Astrocyte (in vitro differentiated cells and primary cell): ENCODE results near the gene KCNQ5. TPM values are rescaled to one million over a fixed set of nuclear protein-coding genes. Genes with fewer than 3 reads are reported as not detected.

ENCODE experiments used
- DNase-seq: peaks from one replicate; pipeline ENCODE4 v3.0.0-alpha.2; 2010; ENCODE audit warnings: low read depth
- FAIRE-seq: peaks from 2 replicates; lab custom pipeline; 2011; peaks lifted over from hg19 to GRCh38; lab: Jason Lieb, UNC
- H2AFZ ChIP-seq: 2 replicates; pipeline ENCODE4 v1.6.0; 2012; ENCODE audit warnings: low read depth, low read length, inconsistent platforms
- H3K27ac ChIP-seq: 2 replicates; pipeline ENCODE4 v1.5.1; 2011; ENCODE audit warnings: low read depth, low read length, inconsistent platforms
- H3K27me3 ChIP-seq: 2 replicates; pipeline ENCODE4 v1.6.0; 2011; ENCODE audit warnings: low read length, inconsistent platforms; ENCODE audit not compliant: insufficient read depth
- H3K36me3 ChIP-seq: 2 replicates; pipeline ENCODE4 v1.5.1; 2011; ENCODE audit warnings: low read length, inconsistent platforms; ENCODE audit not compliant: insufficient read depth
- H3K4me1 ChIP-seq: 2 replicates; pipeline ENCODE4 v1.5.1; 2011; ENCODE audit warnings: low read length, inconsistent platforms; ENCODE audit not compliant: insufficient read depth
- H3K4me2 ChIP-seq: 2 replicates; pipeline ENCODE4 v1.6.0; 2012; ENCODE audit warnings: low read length, inconsistent platforms
- H3K4me3 ChIP-seq: 2 replicates; pipeline ENCODE4 v1.5.1; 2011; ENCODE audit warnings: low read depth, mild to moderate bottlenecking, low read length, inconsistent platforms; ENCODE audit not compliant: insufficient read depth
- H3K79me2 ChIP-seq: 2 replicates; pipeline ENCODE4 v1.6.0; 2012; ENCODE audit warnings: mild to moderate bottlenecking, low read length, inconsistent platforms; ENCODE audit not compliant: insufficient read depth
- H3K9ac ChIP-seq: 2 replicates; pipeline ENCODE4 v1.6.0; 2012; ENCODE audit warnings: mild to moderate bottlenecking, low read length, inconsistent platforms
- H3K9me3 ChIP-seq: 2 replicates; pipeline ENCODE4 v1.5.1; 2012; ENCODE audit warnings: low read depth, mild to moderate bottlenecking, low read length, inconsistent platforms; ENCODE audit not compliant: insufficient read depth
- H4K20me1 ChIP-seq: 2 replicates; pipeline ENCODE4 v1.6.0; 2012; ENCODE audit warnings: low read length, inconsistent platforms; ENCODE audit not compliant: insufficient read depth
- H3K27ac Mint-ChIP-seq: one replicate; pipeline ENCODE4 v1.8.0; 2021; ENCODE audit warnings: mild to moderate bottlenecking, mixed read lengths; ENCODE audit not compliant: unreplicated experiment
- H3K27me3 Mint-ChIP-seq: one replicate; pipeline ENCODE4 v1.8.0; 2021; ENCODE audit warnings: low read depth, mixed read lengths; ENCODE audit not compliant: unreplicated experiment
- H3K36me3 Mint-ChIP-seq: one replicate; pipeline ENCODE4 v1.8.0; 2021; ENCODE audit warnings: low read depth, mixed read lengths; ENCODE audit not compliant: unreplicated experiment
- H3K4me1 Mint-ChIP-seq: one replicate; pipeline ENCODE4 v1.8.0; 2021; ENCODE audit warnings: low read depth, mixed read lengths; ENCODE audit not compliant: unreplicated experiment
- H3K4me3 Mint-ChIP-seq: one replicate; pipeline ENCODE4 v1.8.0; 2021; ENCODE audit warnings: mild to moderate bottlenecking, moderate library complexity, mixed read lengths; ENCODE audit not compliant: unreplicated experiment
- H3K9me3 Mint-ChIP-seq: one replicate; pipeline ENCODE4 v1.8.0; 2021; ENCODE audit warnings: mild to moderate bottlenecking, mixed read lengths; ENCODE audit not compliant: unreplicated experiment
- EZH2 ChIP-seq: IDR thresholded peaks from 2 replicates; pipeline ENCODE4 v1.6.1; 2012; ENCODE audit warnings: mild to moderate bottlenecking, low read length, inconsistent platforms; ENCODE audit not compliant: insufficient read depth
- total RNA-seq: library from RNA; stranded (reverse); gene quantifications from 2 replicates; pipeline ENCODE4 v1.2.1, GENCODE V29; 2021
- TF ChIP-seq, protein P1 (sequence below): IDR thresholded peaks from 2 replicates; pipeline ENCODE4 v1.5.1; 2011; ENCODE audit warnings: low read depth, mild to moderate bottlenecking, inconsistent platforms, low read length, moderate library complexity; ENCODE audit not compliant: insufficient read depth

The KCNQ5 gene
- total RNA-seq, 1 donor from 2014 or later = 2.0 TPM

DNA sequence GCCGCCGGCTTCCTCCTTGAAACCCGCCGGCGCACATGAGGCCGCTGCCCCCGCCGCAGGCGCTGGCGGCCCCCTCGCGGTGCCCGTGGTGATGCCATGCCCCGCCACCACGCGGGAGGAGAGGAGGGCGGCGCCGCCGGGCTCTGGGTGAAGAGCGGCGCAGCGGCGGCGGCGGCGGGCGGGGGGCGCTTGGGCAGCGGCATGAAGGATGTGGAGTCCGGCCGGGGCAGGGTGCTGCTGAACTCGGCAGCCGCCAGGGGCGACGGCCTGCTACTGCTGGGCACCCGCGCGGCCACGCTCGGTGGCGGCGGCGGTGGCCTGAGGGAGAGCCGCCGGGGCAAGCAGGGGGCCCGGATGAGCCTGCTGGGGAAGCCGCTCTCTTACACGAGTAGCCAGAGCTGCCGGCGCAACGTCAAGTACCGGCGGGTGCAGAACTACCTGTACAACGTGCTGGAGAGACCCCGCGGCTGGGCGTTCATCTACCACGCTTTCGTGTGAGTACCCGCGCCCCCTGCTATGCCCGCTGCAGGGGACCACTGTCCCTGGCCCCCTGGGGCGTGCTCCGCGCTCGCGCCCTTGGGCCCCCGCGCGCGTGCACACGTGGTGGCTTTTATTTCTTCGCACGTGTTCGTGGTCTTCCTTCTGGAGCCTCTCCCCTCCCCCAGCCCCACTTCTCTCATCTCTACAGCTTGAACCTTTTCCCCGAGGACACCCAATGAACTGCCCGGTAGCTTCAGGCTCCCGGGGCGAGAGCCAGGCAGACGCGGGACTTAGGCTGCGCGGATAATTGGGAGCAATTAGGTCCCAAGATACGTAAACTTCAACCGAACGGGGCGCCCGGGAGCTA is 453 bp downstream of the KCNQ5 start:
- Mint-ChIP-seq H3K36me3 (no peaks in the 10 kb centered on the region), H3K4me3 (peak overlapping the region; percentile 87), H3K27me3 (peaks cover 23% of the 10 kb centered on the region), H3K4me1 (peaks cover 9% of the 10 kb centered on the region), H3K9me3 (no peaks in the 10 kb centered on the region), H3K27ac (no peak overlapping the region)
- H3K4me2 ChIP-seq = peak overlapping the region; percentile 98
- peak overlapping the region; percentile 71 for H3K9ac ChIP-seq
- no peaks in the 10 kb centered on the region for H3K36me3 ChIP-seq
- H4K20me1 ChIP-seq = no peaks in the 10 kb centered on the region
- no peak overlapping the region for H3K27ac ChIP-seq
- peaks cover 22% of the 10 kb centered on the region for H3K4me1 ChIP-seq
- peak overlapping the region; percentile 70 for H3K4me3 ChIP-seq
- H2AFZ ChIP-seq = peak overlapping the region; percentile 91
- FAIRE-seq = no peak
- no peak for DNase-seq
- TF ChIP-seq, protein P1, sequence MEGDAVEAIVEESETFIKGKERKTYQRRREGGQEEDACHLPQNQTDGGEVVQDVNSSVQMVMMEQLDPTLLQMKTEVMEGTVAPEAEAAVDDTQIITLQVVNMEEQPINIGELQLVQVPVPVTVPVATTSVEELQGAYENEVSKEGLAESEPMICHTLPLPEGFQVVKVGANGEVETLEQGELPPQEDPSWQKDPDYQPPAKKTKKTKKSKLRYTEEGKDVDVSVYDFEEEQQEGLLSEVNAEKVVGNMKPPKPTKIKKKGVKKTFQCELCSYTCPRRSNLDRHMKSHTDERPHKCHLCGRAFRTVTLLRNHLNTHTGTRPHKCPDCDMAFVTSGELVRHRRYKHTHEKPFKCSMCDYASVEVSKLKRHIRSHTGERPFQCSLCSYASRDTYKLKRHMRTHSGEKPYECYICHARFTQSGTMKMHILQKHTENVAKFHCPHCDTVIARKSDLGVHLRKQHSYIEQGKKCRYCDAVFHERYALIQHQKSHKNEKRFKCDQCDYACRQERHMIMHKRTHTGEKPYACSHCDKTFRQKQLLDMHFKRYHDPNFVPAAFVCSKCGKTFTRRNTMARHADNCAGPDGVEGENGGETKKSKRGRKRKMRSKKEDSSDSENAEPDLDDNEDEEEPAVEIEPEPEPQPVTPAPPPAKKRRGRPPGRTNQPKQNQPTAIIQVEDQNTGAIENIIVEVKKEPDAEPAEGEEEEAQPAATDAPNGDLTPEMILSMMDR = no peak
- TF ChIP-seq EZH2 = no peak
- H3K79me2 ChIP-seq = peaks cover 26% of the 10 kb centered on the region
- H3K9me3 ChIP-seq = no peaks in the 10 kb centered on the region
- no peaks in the 10 kb centered on the region for H3K27me3 ChIP-seq

DNA sequence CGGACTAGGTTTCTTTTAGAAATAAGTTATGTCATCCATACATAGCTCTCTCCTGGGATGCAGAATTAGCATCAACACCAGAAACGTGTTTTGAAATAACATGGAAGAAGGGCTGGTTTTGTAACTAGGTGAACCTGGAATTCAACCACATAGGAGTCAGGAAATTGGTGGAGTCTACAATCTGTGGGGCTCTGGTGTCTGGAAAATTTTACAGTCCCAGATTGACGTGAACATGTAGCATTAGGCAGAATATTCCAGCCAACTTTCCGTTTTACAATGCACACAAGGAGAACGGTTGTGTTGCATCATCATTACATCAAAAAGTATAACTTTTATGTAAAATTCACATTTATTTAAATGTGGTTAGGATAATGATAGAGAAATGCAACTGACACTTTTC is 1.9 kb downstream of the KCNQ5 start:
- Histone ChIP-seq H2AFZ (no peak overlapping the region), H3K36me3 (no peaks in the 10 kb centered on the region), H3K4me3 (no peak overlapping the region), H3K4me2 (peak overlapping the region; percentile 98), H3K9ac (no peak overlapping the region), H4K20me1 (no peaks in the 10 kb centered on the region), H3K9me3 (no peaks in the 10 kb centered on the region), H3K27ac (no peak overlapping the region), H3K4me1 (peaks cover 22% of the 10 kb centered on the region), H3K27me3 (no peaks in the 10 kb centered on the region), H3K79me2 (peaks cover 30% of the 10 kb centered on the region)
- Mint-ChIP-seq H3K36me3 (no peaks in the 10 kb centered on the region), H3K27me3 (peaks cover 30% of the 10 kb centered on the region), H3K4me3 (no peak overlapping the region), H3K4me1 (peaks cover 9% of the 10 kb centered on the region), H3K9me3 (no peaks in the 10 kb centered on the region), H3K27ac (no peak overlapping the region)
- FAIRE-seq = no peak
- DNase-seq = no peak
- TF ChIP-seq EZH2 = no peak
- TF ChIP-seq, protein P1 = no peak
